Trophoblast cell (in vitro differentiated cells and primary cell): Measurements from ENCODE around the gene ZNF778.
"Not testable (repeated sequence)": the region's sequence is repeated elsewhere in the genome, so short reads cannot be mapped to it uniquely, and the experiment has no call there.

Experiments used
- DNase-seq, 2 donors: peaks; one replicate each; pipeline ENCODE4 v3.0.0-alpha.2; 2016
- H2AFZ ChIP-seq: 2 replicates; pipeline ENCODE4 v1.6.1; 2013; ENCODE audit warnings: low read length, moderate library complexity, mild to moderate bottlenecking; ENCODE audit not compliant: insufficient read depth, poor library complexity
- H2AK5ac ChIP-seq: 2 replicates; pipeline ENCODE4 v1.6.1; 2013; ENCODE audit warnings: mild to moderate bottlenecking, low read length
- H2BK120ac ChIP-seq: 2 replicates; pipeline ENCODE4 v1.6.1; 2013; ENCODE audit warnings: low read length, mild to moderate bottlenecking, moderate library complexity; ENCODE audit not compliant: insufficient read depth, poor library complexity
- H2BK12ac ChIP-seq: 2 replicates; pipeline ENCODE4 v1.6.1; 2013; ENCODE audit warnings: mild to moderate bottlenecking, low read length, moderate library complexity
- H2BK5ac ChIP-seq: 2 replicates; pipeline ENCODE4 v1.6.1; 2013; ENCODE audit warnings: low read length, low read depth, moderate library complexity, mild to moderate bottlenecking; ENCODE audit not compliant: poor library complexity
- H3K14ac ChIP-seq: 2 replicates; pipeline ENCODE4 v1.6.1; 2013; ENCODE audit warnings: mild to moderate bottlenecking, low read length
- H3K18ac ChIP-seq: 2 replicates; pipeline ENCODE4 v1.6.1; 2013; ENCODE audit warnings: mild to moderate bottlenecking, low read length
- H3K23ac ChIP-seq: 2 replicates; pipeline ENCODE4 v1.6.1; 2013; ENCODE audit warnings: low read length
- H3K27ac ChIP-seq: 2 replicates; pipeline ENCODE4 v1.5.1; 2013; ENCODE audit warnings: low read depth, mild to moderate bottlenecking, inconsistent platforms, low read length, moderate library complexity
- H3K27me3 ChIP-seq: 2 replicates; pipeline ENCODE4 v1.6.1; 2013; ENCODE audit warnings: inconsistent platforms, mild to moderate bottlenecking, low read length, moderate library complexity; ENCODE audit not compliant: insufficient read depth
- H3K36me3 ChIP-seq, 2 experiments: 1 replicate in 1 of 2; 2 replicates in 1 of 2; pipeline ENCODE4 v1.6.1; 2013; ENCODE audit warnings: low read length in 2 of 2, mild to moderate bottlenecking in 2 of 2, moderate library complexity in 1 of 2; ENCODE audit not compliant: insufficient read depth in 2 of 2, control insufficient read depth in 1 of 2
- H3K4ac ChIP-seq: 2 replicates; pipeline ENCODE4 v1.6.1; 2013; ENCODE audit warnings: low read depth, mild to moderate bottlenecking, low read length, moderate library complexity
- H3K4me1 ChIP-seq, 2 experiments: 1 replicate in 1 of 2; 2 replicates in 1 of 2; pipeline ENCODE4 v1.6.1; 2013; ENCODE audit warnings: low read length in 2 of 2, mild to moderate bottlenecking in 2 of 2, moderate library complexity in 1 of 2; ENCODE audit not compliant: insufficient read depth in 2 of 2, control insufficient read depth in 1 of 2
- H3K4me2 ChIP-seq: 2 replicates; pipeline ENCODE4 v1.6.1; 2013; ENCODE audit warnings: inconsistent platforms, mild to moderate bottlenecking, low read length, moderate library complexity
- H3K4me3 ChIP-seq: 2 replicates; pipeline ENCODE4 v1.5.1; 2013; ENCODE audit warnings: mild to moderate bottlenecking, low read depth, low read length, inconsistent platforms
- H3K79me1 ChIP-seq: one replicate; pipeline ENCODE4 v1.6.1; 2013; ENCODE audit warnings: low read length
- H3K79me2 ChIP-seq: 2 replicates; pipeline ENCODE4 v1.6.1; 2013; ENCODE audit warnings: low read length, mild to moderate bottlenecking; ENCODE audit not compliant: control insufficient read depth, insufficient read depth, poor library complexity
- H3K9ac ChIP-seq: 2 replicates; pipeline ENCODE4 v1.6.1; 2013; ENCODE audit warnings: mild to moderate bottlenecking, low read length
- H3K9me3 ChIP-seq: 2 replicates; pipeline ENCODE4 v1.6.1; 2013; ENCODE audit warnings: low read depth, mild to moderate bottlenecking, control low read depth, inconsistent platforms, low read length; ENCODE audit not compliant: insufficient read depth
- H4K12ac ChIP-seq: 2 replicates; pipeline ENCODE4 v1.6.1; 2013; ENCODE audit warnings: low read depth, mild to moderate bottlenecking, low read length, moderate library complexity
- H4K8ac ChIP-seq: 2 replicates; pipeline ENCODE4 v1.6.1; 2013; ENCODE audit warnings: low read depth, mild to moderate bottlenecking, low read length, moderate library complexity
- H4K91ac ChIP-seq: one replicate; pipeline ENCODE4 v1.6.1; 2013; ENCODE audit warnings: low read depth, mild to moderate bottlenecking, low read length, moderate library complexity
- WGBS: extraction: QIAGEN DNeasy Blood & Tissue Kit; methylation state at CpG from one replicate; pipeline ENCODE4 v1.1.7; 2013; ENCODE audit warnings: missing lambda C conversion rate; ENCODE audit not compliant: insufficient read length, insufficient coverage; ENCODE audit errors: extremely low coverage; 5-methylcytosine and 5-hydroxymethylcytosine counted together

The ZNF778 gene

DNA sequence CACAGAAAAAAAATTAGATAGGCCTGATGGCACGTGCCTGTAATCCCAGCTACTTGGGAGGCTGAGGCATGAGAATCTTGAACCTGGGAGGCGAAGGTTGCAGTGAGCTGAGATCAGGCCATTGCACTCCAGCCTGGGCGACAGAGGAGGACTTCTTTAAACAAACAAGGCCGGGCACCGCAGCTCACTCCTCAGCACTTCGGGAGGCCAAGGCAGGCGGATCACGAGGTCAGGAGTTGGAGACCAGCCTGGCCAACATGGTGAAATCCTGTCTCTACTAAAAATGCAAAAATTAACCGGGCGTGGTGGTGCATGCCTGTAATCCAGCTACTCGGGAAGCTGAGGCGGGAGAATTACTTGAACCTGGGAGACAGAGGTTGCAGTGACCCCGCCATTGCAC lies 26.8 kb downstream of the ZNF778 start:
- H2BK5ac ChIP-seq, H3K4me1 ChIP-seq, H4K12ac ChIP-seq, H2BK12ac ChIP-seq, DNase-seq, H3K79me2 ChIP-seq, H3K27me3 ChIP-seq, H2AK5ac ChIP-seq, H3K18ac ChIP-seq, H3K4me3 ChIP-seq, H4K8ac ChIP-seq, H2AFZ ChIP-seq, H3K36me3 ChIP-seq, H3K27ac ChIP-seq, H3K4me2 ChIP-seq, H3K9ac ChIP-seq, H3K14ac ChIP-seq, H3K4ac ChIP-seq, H4K91ac ChIP-seq, H3K23ac ChIP-seq, H2BK120ac ChIP-seq: not testable (repeated sequence)
- no CpG with 5 or more reads among the region's 13 CpGs for WGBS
- H3K79me1 ChIP-seq: peaks cover 14% of the 10 kb centered on the region
- peaks cover 15% of the 10 kb centered on the region for H3K9me3 ChIP-seq

DNA sequence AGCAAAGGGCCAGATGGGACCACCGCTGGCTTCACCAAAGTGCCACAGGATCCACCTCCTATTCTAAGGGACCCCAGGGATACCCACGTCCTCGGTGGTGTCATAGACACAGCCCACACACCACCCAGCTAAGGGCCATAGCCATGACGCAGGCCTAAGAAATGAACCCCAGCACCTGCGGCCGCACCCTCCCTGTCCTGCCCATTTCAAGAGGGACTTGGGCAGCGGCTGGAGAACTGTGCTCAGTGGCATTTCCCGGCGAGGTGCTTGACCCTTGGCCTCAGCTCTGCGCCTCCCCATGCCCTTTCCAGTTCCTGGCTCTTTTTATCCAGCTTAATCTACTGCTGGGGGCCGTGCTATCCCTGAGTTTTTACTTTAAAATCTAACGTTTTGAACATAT lies 27.3 kb downstream of the ZNF778 start:
- Histone ChIP-seq H3K79me2 (peaks cover 7% of the 10 kb centered on the region), H3K9ac (no peak overlapping the region), H4K91ac (no peak overlapping the region), H3K4ac (no peak overlapping the region), H2BK120ac (no peak overlapping the region), H2AFZ (no peak overlapping the region), H2AK5ac (no peak overlapping the region), H3K79me1 (peaks cover 14% of the 10 kb centered on the region), H3K27ac (no peak overlapping the region), H3K14ac (no peak overlapping the region), H3K23ac (no peak overlapping the region), H3K27me3 (no peaks in the 10 kb centered on the region), H3K18ac (no peak overlapping the region), H2BK12ac (no peak overlapping the region), H3K9me3 (peaks cover 15% of the 10 kb centered on the region), H3K4me3 (no peak overlapping the region), H2BK5ac (no peak overlapping the region), H4K12ac (no peak overlapping the region), H3K4me2 (no peak overlapping the region), H4K8ac (no peak overlapping the region), H3K36me3 (no peaks in the 10 kb centered on the region), H3K4me1 (peaks cover 8% of the 10 kb centered on the region in 2 experiments)
- DNase-seq: no peak
- WGBS: no CpG with 5 or more reads among the region's 12 CpGs

DNA sequence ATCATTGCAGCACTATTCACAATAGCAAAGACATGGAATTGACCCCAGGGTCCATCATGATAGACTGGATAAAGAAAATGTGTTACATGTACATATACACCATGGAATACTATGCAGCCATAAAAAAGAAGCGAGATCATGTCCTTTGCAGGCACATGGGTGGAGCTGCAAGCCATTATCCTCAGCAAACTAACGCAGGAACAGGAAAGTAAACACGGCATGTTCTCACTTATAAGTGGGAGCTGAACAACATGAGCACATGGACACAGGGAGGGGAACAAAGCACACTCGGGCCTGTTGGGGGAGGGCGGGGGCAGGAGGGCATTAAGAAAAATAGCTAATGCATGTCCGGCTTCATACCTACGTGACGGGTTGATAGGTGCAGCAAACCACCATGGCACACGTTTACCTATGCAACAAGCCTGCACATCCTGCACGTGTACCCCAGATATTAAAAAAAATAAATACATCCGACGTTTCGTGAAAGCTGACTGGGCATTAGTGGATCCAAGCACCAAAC lies 28.9 kb downstream of the ZNF778 start:
- Histone ChIP-seq H3K27ac (no peak overlapping the region), H3K14ac (no peak overlapping the region), H2BK120ac (no peak overlapping the region)

DNA sequence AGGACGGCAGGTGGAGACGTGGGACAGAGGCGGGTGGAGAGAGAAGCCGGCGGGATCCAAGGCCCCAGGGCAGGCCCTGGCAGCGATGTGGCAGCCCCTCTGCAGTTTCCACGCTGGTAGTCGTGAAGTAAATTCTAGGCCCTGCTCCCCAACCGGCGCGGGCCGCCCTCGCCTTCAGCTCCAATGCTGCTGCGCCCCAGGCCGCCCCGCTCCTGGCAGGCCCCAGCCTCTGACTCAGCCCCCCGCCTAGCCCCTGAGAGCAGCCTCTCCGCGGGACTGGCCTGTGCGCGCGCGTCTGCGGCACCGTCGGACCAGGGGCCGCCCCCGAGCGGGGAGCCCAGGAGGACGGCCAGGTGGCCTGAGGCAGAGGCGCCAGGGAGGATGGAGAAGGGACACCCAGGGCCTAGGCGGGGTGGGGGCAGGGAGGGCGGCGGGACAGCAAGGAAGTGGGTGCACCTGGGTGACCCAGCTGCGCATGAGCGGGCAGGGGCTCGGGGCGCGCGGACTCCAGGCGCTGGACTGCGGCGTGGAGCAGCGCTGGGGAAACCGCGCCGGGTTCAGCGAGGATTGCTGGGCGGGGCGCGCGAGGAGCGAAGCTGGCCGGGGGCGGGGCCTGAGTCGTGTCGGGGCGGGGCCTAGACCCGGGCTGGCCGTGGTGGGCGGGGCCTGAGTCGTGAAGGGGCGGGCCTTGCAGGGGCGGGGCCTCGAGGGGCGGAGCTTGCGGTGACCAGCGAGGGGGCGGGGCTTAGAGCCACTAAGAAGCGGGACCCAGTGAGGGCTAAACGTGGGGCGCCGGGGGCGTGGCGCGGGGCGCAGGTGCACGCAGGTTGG lies 29.6 kb downstream of the ZNF778 start:
- WGBS: no CpG with 5 or more reads among the region's 78 CpGs
- Histone ChIP-seq H3K4me1 (peaks cover 4 to 5% of the 10 kb centered on the region in 2 experiments), H3K27ac (no peak overlapping the region), H4K12ac (peak overlapping the region; percentile 14), H3K14ac (peak overlapping the region; percentile 60), H3K23ac (no peak overlapping the region), H4K91ac (peak overlapping the region; percentile 22), H3K79me2 (peaks cover 2% of the 10 kb centered on the region), H3K18ac (peak overlapping the region; percentile 14), H3K4me3 (peak overlapping the region; percentile 69), H3K79me1 (peaks cover 4% of the 10 kb centered on the region), H2BK12ac (no peak overlapping the region), H2BK120ac (no peak overlapping the region), H3K9me3 (peaks cover 15% of the 10 kb centered on the region), H3K36me3 (no peaks in the 10 kb centered on the region), H4K8ac (peak overlapping the region; percentile 56), H3K4ac (no peak overlapping the region), H2AFZ (peak overlapping the region; percentile 43), H3K4me2 (peak overlapping the region; percentile 80), H2BK5ac (no peak overlapping the region), H3K9ac (no peak overlapping the region), H3K27me3 (no peaks in the 10 kb centered on the region), H2AK5ac (no peak overlapping the region)
- DNase-seq: peak; percentile 66 to 90

More for the DNA sequence above, 28.9 kb downstream of the ZNF778 start:
- peak overlapping the region; percentile 43 for H2AFZ ChIP-seq
- DNase-seq: no peak
- no peaks in the 10 kb centered on the region for H3K36me3 ChIP-seq
- no peak overlapping the region for H2AK5ac ChIP-seq
- H3K23ac ChIP-seq: no peak overlapping the region
- no peak overlapping the region for H3K9ac ChIP-seq
- H3K18ac ChIP-seq: no peak overlapping the region
- H3K79me2 ChIP-seq: peaks cover 2% of the 10 kb centered on the region
- no CpG with 5 or more reads among the region's 13 CpGs for WGBS
- no peak overlapping the region for H2BK12ac ChIP-seq
- no peaks in the 10 kb centered on the region for H3K27me3 ChIP-seq
- no peak overlapping the region for H2BK5ac ChIP-seq
- H3K4me1 ChIP-seq: peaks cover 8% of the 10 kb centered on the region in 2 experiments
- H4K12ac ChIP-seq: peak overlapping the region; percentile 14
- H3K4me2 ChIP-seq: peak overlapping the region; percentile 80
- H3K4me3 ChIP-seq: no peak overlapping the region
- H3K4ac ChIP-seq: no peak overlapping the region
- no peak overlapping the region for H4K91ac ChIP-seq
- H3K79me1 ChIP-seq: peaks cover 6% of the 10 kb centered on the region
- peak overlapping the region; percentile 56 for H4K8ac ChIP-seq
- H3K9me3 ChIP-seq: peaks cover 15% of the 10 kb centered on the region
